GM04503 (cell line): Measurements from ENCODE around the gene LRRC75A.
"Not testable (repeated sequence)": the region's sequence is repeated elsewhere in the genome, so short reads cannot be mapped to it uniquely, and the experiment has no call there.

ENCODE experiments used
- DNase-seq: peaks from one replicate; pipeline ENCODE4 v3.0.0-alpha.2; 2012; ENCODE audit warnings: low read depth

Gene LRRC75A

DNA sequence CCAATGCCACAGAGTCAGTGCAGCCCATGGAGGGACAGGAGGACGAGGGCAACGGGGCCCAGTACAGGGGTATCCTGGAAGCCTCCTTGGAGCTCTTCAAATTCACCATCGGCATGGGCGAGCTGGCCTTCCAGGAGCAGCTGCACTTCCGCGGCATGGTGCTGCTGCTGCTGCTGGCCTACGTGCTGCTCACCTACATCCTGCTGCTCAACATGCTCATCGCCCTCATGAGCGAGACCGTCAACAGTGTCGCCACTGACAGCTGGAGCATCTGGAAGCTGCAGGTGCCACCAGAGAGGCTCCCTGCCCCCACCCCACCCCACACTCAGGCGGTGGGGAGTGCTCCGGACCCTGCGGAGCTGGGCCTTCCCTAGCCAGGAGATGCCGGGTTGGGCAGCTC lies 60.0 kb downstream of the LRRC75A start:
- DNase-seq, result no peak

DNA sequence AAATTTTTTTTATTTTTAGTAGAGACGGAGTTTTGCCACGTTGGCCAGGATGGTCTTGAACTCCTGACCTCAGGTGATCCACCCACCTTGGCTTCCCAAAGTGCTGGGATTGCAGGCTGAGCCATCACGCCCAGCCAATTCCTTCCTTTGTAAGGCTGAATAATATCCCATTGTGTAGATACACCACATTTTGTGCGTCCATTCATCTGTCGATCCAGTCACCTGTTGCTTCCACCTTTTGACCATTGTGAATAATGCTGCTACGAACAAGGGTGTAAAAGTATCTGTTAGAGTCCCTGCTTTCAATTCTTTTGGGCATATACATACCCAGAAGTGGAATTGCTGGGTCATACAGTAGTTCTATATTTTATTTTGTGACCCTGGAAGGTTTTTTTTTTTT lies 61.3 kb downstream of the LRRC75A start:
- no peak for DNase-seq

DNA sequence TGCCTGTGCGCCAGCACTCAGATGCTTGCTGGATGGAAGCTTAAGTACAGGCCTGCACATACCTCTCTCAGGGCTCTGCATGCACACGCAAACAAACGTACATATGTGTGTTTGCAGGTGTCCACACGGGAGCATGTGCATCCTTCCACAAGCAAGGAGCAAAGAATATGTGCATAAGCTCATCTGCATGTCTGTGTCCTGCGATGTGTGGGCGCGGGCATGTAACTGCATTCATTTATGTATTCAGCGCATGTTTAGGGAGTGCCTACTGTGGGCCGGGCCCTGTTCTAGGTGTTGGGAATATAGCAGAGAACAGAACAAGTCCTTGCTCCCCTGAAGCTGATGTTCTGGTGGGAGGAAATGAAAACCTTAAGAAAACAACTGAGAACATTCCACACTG lies 62.9 kb downstream of the LRRC75A start:
- DNase-seq, result no peak

DNA sequence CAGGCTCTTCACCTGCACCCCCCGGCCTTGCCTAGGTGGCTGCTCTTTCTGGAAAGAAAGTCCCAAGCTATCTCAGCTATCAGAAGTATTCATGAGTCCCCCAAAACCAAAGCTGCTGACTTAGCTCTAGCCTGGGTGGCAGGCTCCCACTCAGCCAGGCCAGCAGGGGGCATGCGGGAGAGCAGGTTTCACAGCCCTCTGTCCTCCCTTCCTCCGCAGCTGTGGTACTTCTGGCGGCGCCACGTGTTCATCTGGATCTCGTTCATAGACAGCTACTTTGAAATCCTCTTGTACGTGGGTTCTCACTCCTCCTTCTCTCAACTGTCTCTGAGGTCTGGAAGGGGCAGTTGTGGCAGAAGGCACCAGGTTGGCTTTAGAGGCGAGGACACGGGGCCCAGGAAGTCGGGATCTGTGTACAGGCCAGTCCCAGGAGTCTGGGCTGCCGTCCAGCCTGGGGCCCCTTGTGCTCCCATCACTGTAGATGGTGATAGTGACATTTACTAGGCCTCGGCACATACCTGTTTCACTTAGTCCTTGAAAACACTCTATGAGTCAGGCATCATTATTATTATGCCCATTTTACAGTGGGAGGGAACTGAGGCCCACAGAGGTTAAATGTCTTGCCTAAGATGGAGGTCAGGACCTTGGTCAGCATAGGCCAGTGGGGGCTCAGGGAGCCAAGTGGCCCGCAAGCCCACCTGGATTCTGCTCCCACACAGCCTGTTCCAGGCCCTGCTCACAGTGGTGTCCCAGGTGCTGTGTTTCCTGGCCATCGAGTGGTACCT lies 63.7 kb downstream of the LRRC75A start:
- DNase-seq, result no peak

DNA sequence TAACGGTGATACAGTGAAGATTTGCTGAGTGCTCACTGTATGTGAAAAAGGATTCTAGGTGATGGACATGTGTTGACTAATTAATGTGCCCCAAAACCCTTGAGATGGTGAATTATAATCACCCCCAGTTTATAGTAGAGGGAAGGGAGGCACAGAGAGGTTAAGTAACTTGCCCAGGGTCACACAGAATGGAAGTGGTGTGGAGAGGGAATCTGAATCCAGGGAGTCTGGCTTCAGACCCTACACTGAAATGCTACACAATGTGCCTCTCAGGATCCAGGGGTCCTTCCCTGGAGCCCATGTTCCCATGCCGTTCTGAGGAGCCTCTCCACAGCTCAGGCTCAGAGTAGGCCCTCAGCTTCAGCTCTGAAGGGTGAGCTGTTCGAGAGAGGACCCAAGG lies 65.0 kb downstream of the LRRC75A start:
- no peak for DNase-seq

DNA sequence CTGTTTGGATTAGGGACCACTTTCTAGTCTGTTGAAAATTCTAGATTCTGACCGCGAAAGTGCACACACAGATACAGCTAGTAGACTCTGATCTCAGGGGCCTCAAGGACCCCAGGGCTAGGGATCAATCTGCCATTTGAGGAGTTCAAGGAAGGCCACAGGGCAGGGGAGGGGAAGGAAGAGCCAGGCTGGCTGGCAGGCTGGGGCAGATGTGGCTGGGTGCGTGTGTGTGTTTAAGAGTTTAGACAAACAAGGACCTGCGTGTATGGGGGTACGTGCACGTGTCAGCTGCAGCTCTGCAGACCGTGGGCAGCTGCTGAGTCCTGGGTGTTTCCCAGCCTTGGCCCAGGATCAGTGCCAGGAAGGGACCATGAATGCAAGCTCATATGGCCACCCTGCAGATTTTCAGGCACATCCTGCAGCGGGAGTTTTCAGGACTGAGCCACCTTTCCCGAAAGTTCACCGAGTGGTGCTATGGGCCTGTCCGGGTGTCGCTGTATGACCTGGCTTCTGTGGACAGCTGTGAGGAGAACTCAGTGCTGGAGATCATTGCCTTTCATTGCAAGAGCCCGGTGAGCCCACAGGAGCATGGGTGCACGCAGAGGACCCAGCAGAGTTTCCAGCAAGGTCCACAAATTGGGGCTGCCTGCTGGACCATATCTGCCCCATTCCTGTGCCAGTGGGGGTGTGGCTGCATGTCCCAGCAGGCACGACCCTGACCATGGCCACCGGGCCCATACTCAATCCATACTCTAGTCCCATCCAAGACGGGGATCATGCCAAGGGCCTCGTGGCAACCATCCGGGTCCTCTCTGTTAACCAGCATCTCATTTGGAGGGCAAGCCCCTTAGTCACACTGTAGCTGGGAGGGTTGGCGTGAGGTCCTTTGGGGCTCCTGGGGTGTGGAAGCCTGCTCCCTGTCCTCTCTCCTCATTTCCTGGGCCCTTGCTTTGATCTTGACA lies 66.0 kb downstream of the LRRC75A start:
- DNase-seq, result no peak

DNA sequence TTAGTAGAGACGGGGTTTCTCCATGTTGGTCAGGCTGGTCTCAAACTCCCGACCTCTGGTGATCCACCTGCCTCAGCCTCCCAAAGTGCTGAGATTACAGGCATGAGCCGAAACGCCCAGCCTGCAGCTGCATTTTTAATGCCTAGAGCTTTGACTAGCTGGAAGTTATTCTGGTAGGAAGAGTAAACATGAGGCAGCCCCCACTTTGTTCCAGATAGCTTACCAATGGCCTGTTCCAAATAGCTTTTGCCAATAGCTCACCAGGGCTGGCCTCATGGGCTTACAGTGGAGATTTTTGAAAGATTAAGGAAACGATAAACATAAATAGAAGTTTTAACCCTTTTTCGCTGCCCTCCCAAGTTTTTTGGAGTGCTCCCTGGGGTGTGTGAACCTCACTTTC lies 66.8 kb downstream of the LRRC75A start:
- DNase-seq, result no peak

DNA sequence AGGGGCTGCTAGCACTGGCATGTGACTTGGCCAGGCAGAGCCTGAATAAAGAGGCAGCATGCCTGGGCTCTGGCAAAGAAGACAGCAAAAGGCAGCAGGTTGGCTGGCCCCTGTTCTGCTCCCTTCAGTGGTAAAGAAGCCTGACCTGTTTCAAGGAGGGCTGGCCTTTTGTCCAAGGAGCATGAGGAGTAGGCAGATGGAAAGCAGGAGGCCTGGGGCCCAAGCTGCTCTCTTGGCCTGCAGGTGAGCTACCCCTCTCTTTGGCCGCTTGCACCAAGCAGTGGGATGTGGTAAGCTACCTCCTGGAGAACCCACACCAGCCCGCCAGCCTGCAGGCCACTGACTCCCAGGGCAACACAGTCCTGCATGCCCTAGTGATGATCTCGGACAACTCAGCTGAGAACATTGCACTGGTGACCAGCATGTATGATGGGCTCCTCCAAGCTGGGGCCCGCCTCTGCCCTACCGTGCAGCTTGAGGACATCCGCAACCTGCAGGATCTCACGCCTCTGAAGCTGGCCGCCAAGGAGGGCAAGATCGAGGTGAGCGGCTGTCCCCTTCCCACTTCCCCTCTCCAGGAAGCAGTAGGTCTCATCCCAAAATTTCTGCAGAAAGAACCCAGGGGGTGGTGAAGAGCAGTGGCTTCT lies 68.6 kb downstream of the LRRC75A start:
- no peak for DNase-seq

DNA sequence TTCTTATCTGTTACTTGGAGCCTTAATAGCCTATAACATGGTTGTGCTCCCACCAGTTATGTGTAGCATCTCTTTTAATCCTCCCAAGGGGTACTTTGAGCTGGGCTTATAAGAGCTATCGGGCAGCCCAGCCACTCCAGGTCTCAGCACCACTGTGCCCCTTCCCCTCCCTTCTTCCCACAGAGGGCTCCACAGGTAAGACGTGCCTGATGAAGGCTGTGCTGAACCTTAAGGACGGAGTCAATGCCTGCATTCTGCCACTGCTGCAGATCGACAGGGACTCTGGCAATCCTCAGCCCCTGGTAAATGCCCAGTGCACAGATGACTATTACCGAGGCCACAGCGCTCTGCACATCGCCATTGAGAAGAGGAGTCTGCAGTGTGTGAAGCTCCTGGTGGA lies 69.6 kb downstream of the LRRC75A start:
- no peak for DNase-seq

DNA sequence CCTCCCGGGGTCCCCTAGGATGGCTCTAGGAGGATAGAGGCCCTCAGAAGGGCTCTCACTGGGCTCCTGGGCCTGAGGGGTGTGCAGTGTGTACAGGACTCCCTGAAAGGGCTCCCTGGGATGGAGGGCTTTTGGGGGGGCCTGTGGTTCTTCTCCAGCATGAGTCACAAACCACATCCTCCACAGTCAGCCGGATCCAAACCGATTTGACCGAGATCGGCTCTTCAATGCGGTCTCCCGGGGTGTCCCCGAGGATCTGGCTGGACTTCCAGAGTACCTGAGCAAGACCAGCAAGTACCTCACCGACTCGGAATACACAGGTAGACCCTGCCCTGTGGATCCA lies 72.1 kb downstream of the LRRC75A start:
- no peak for DNase-seq

DNA sequence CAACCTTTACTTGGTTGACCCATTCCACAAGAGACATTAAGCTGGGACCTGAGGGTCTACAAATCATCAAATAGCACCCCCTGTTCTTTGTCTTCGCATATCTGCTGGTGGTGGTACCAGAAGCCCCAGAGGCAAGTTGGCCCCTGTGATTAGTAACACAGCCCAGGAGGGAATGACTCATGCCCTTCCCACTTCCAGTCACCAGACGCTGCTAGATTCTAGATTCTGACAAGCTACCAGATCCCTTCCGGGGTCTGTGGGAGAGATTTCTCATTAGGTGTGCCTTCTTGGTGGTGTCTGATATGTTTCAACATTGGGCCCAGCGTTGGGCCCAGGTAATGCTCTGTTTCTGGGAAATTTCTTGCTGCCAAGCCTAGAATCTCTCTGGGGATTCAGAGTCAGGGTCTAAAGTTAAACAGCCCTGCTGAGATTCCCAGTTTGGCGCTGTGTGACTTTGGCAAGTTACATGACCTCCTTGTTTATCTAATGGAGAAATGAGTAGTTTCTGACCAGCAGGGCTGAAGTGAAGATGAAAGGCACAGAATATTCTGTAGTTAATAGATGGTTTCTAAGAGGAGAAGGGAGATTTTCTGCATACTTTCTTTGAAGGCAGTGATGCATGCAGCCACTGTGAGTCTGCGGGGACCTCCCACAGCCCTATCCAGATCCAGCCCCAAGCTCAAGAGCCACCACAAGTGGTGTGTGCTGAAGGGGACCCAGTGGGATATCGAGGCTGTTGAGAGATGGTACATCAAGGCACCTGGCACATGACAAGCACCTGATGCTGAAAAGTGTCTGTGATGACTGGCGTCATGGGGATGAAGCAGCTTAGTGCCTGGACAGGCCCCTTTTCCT lies 72.7 kb downstream of the LRRC75A start:
- DNase-seq, result no peak

DNA sequence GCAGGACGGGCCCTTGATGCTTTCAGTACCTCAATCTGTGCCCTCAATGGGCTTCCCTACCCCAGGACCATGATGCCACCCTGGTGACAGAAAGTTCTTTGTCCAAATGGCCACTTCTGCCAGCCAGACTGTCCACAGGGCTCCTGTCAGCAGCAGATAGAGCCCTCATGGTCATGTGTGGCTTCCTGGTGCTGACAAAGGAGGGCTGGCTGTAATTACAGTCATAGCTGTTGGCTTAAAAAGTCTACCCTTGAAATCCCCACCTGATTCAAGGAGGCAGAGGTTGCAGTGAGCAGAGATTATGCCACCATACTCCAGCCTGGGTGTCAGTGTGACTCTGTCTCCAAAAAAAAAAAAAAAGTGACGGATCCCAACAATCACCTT lies 73.3 kb downstream of the LRRC75A start:
- no peak for DNase-seq

DNA sequence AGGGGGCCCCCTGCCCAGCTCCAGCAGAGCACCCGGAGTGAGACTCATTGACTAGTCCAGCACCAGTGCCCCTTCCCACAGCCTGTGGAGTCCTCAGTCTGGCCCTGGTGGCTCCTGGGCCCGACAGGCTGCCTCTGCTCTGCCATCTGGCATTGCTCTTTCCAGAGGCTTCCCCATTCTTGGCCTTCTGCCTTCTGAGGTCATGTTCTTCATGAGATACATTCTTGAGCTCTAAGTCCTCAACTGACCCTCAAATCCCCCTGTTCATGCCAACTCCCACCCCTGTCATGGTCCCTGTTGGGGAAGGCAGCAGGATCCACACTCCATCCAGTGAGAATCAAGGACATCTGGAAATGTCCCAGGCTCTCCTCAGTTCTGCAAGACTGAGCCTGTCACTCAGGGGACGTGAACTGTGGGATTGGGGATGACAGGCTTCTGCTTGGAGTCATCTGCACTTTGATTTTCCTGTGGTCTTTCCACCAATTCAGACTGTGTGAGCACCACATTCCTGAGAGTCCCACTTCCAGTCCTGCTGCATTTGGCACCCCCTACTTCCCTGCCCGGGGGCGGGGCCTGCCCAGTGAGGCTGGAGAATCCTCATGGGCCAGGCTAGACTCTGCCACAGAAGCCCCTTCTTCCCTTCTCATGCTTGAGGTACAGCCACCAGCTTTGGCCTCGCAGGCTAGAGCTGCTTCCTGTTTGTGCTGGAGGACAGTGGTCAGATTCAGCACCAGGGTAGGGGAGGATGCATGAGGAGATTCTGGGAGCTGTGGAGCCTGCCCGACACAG lies 73.9 kb downstream of the LRRC75A start:
- DNase-seq, result no peak

DNA sequence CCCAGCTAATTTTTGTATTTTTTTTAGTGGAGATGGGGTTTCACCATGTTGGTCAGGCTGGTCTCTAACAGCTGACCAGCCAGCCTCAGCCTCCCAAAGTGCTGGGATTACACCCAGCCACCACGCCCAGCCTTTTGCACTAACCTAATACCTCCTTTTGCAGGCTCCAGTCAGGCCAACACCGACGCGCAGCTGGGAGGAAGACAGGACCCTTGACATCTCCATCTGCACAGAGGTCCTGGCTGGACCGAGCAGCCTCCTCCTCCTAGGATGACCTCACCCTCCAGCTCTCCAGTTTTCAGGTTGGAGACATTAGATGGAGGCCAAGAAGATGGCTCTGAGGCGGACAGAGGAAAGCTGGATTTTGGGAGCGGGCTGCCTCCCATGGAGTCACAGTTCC lies 74.6 kb downstream of the LRRC75A start:
- no peak for DNase-seq

DNA sequence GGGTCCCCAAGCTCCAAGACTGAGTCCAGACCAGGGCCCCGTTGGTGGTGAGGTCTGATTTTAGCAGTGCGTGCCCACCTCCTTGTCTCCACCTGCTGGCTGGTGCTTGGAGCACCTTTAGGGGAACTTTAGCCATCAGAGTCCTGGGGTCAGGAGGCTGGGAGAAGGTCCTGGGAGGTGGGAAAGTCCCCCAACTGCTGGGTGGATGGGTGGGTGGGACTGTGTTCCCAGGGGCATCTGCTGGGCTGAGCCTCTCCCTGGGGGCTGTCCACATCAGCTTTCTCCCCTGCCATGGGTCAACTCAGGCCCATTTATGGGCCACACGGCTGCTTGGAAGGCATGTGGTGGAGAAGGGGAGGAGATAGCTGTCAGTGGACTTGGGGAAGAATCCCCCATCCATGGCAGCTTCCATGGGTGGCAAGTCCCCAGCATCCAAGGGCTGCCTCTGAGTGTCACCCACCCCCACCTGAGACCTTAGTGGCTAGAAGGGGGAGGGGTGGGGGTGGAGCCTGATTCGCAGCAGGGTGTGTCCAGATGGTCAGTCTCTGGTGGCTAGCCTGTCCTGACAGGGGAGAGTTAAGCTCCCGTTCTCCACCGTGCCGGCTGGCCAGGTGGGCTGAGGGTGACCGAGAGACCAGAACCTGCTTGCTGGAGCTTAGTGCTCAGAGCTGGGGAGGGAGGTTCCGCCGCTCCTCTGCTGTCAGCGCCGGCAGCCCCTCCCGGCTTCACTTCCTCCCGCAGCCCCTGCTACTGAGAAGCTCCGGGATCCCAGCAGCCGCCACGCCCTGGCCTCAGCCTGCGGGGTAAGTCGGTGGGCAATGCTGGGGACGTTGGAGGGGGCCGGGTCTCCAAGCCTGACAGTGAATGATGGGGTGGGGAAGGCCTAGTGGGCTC lies 76.7 kb downstream of the LRRC75A start, which contains the start of gene TRPV2:
TSS of gene TRPV2 (plus strand) at position 541 of the 894 bp plus-strand sequence. CDS start 2,098 bp downstream, outside the sequence.
- no peak for DNase-seq

DNA sequence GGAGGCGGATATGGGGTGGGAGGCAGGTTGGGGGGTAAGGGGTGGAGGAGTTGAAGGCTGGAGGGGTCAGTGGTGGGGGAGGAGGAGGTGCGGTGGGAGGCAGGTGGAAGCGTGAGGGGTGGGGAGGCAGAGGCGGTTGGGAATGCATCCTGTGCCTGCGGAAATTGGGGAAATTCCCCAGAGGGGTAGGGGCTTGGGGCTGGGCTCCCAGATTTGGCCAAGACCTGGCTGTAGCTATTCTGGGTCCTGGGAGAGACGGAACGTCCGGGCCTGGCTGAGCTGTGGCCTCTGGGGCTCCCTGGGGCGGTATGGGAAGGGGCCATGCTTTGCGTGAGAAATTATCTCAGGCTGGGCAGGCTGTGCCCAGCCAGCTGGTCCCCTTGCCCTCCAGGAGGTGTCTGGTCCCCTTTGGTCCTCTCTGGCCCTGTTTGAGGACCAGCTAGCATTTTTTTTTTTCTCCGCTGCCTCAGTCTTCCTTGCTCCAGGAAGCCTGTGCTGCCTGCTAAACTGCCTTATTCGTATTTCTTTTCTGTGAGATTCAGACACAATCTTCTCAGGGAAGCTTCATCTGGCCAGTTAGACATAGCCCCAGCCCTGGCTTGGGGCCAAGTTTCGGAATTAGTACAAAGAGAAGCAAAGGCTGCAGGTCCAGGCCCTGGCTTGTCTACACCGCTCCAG lies 83.9 kb downstream of the LRRC75A start:
- no peak for DNase-seq

DNA sequence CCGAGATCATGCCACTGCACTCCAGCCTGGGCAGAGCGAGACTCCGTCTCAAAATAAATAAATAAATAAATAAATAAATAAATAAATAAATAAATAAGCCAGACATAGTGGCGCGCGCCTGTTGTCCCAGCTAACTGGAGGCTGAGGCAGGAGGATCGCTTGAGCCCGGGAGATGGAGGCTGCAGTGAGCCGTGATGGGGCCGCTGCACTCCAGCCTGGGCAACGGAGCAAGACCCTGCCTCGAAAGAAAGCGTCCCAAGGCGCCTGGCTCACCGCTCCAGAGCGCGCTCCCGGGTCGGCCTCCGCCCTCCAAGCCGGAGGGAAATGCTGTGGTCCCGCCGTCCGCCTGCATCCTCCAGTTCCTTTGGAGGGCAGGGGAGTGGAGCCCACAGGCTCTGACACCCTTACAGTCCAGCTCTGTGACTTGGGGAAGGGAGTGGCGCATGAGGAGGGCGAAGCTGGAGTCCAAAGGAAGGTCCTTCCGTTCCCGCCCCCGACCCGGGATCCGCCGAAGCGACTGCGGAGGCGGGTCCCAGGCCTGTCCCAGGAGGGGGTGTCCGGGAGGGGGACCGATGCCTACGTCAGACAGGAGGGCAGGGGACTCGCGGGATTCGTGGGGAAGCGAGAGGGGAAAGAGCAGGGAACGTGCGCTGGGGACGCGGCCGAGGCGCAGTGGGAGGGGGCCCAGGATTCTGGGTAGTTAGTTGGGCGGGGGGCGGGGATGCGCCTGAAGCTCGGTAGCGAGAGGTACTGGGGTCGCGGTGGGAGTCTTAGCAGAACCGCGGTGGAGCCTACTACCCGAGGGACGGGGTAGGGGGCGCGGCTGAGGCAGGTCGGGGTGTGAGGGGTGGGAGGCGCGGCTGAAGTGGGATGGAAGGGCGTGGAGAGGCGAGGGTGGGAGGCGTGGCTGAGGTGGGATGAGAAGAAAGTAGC lies 85.0 kb downstream of the LRRC75A start:
- no peak for DNase-seq

DNA sequence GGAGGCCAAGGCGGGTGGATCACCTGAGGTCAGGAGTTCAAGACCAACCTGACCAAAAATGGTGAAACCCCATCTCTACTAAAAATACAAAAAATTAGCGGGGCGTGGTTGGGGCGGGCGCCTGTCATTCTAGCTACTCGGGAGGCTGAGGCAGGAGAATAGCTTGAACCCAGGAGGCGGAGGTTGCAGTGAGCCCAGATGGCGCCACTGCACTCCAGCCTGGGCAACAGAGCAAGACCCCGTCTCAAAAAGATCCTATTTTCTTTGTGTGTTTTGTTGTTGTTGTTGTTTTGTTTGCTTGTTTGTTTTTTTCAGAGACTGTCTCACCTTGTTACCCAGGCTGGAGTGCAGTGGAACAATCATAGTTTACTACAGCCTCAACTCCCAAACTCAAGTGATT lies 88.1 kb downstream of the LRRC75A start:
- DNase-seq, result not testable (repeated sequence)
